Activated CD8-positive, alpha-beta memory T cell treated with anti-CD3 and anti-CD28 coated beads, Interleukin-2, amount 50 U/mL, for 24 hours (primary cell): ENCODE data around the gene ARID3B.
A peak's percentile ranks its signal among the peaks of the same experiment; 100 is the strongest.
"Not testable (repeated sequence)": the region's sequence is repeated elsewhere in the genome, so short reads cannot be mapped to it uniquely, and the experiment has no call there.

Experiments
- DNase-seq: peaks from one replicate; pipeline ENCODE4 v3.0.0-alpha.2; 2020; ENCODE audit errors: extremely low read depth

ARID3B gene

GRCh38 chr15:74568594-74568993, 27.6 kb downstream of the ARID3B start:
- DNase-seq: no peak

- DNase-seq: no peak
These were observed 28.7 kb downstream of the ARID3B start for GRCh38 chr15:74569731-74570070.

- DNase-seq: no peak
These were observed 30.2 kb downstream of the ARID3B start for GRCh38 chr15:74571191-74571590.

GRCh38 chr15:74573987-74574386, 33.0 kb downstream of the ARID3B start:
- no peak for DNase-seq

- DNase-seq: no peak
These were observed 37.5 kb downstream of the ARID3B start for GRCh38 chr15:74578496-74578994.

- DNase-seq: no peak
These were observed 38.0 kb downstream of the ARID3B start for GRCh38 chr15:74579001-74579400.

- DNase-seq: no peak
These were observed 39.7 kb downstream of the ARID3B start for GRCh38 chr15:74580538-74581350.

GRCh38 chr15:74584204-74584603, 43.2 kb downstream of the ARID3B start:
- no peak for DNase-seq

- no peak for DNase-seq
These were observed 43.8 kb downstream of the ARID3B start for GRCh38 chr15:74584779-74585178.

- no peak for DNase-seq
These were observed 44.2 kb downstream of the ARID3B start for GRCh38 chr15:74585191-74585590.

GRCh38 chr15:74585857-74586256, 44.8 kb downstream of the ARID3B start:
- no peak for DNase-seq

GRCh38 chr15:74589826-74590225, 48.8 kb downstream of the ARID3B start:
- DNase-seq: no peak

GRCh38 chr15:74592222-74592621, 51.2 kb downstream of the ARID3B start:
- DNase-seq: no peak

- DNase-seq: no peak
These were observed 52.1 kb downstream of the ARID3B start for GRCh38 chr15:74593122-74593521.

- DNase-seq: no peak
These were observed 53.4 kb downstream of the ARID3B start for GRCh38 chr15:74594455-74594854.

- no peak for DNase-seq
These were observed 54.3 kb downstream of the ARID3B start for GRCh38 chr15:74595271-74595670.

- DNase-seq: not testable (repeated sequence)
These were observed 55.7 kb downstream of the ARID3B start for GRCh38 chr15:74596736-74597135.

GRCh38 chr15:74597146-74597705, 56.2 kb downstream of the ARID3B start:
- not testable (repeated sequence) for DNase-seq

- peak; percentile 77 for DNase-seq
These were observed 57.3 kb downstream of the ARID3B start for GRCh38 chr15:74598126-74598842.

- DNase-seq: no peak
These were observed 58.1 kb downstream of the ARID3B start for GRCh38 chr15:74599156-74599555.

GRCh38 chr15:74603026-74603788, 62.2 kb downstream of the ARID3B start:
- DNase-seq: no peak
